ENCODE data around the gene MAPK6.

GRCh38 chr15:51970132-51970817, 48.7 kb upstream of the MAPK6 start:
- TF ChIP-seq CTCF (IDR thresholded peaks at IDR 0.05) (no peak), POLR2AphosphoS5 (IDR thresholded peaks at IDR 0.05) (no peak)

Data from transverse colon (tissue), 4 donors.